Measurements from ENCODE around the gene NOTCH4.

GRCh38 chr6:32267035-32267434 is 43.2 kb upstream of the NOTCH4 start:
- no peak for TF ChIP-seq CEBPB (IDR thresholded peaks at IDR 0.05)
- TF ChIP-seq TCF12 (IDR thresholded peaks at IDR 0.05; ENCODE audit: low read depth): no peak
- no peak for TF ChIP-seq YY1 (IDR thresholded peaks at IDR 0.05; ENCODE audit: low read depth)
- no peak for TF ChIP-seq MAX (IDR thresholded peaks at IDR 0.05)
- TF ChIP-seq TEAD4 (IDR thresholded peaks at IDR 0.05): no peak
- TF ChIP-seq RAD21 (IDR thresholded peaks at IDR 0.05; ENCODE audit: low read depth): no peak
- TF ChIP-seq CREB1 (IDR thresholded peaks at IDR 0.05; ENCODE audit: low read depth): no peak
- no peak for TF ChIP-seq EP300 (IDR thresholded peaks at IDR 0.05; ENCODE audit: borderline replicate concordance)
- TF ChIP-seq TAF1 (IDR thresholded peaks at IDR 0.05; ENCODE audit: low read depth): no peak
